Measurements from ENCODE around the gene ZBTB47. TPM values are rescaled to one million over a fixed set of nuclear protein-coding genes. Genes with fewer than 3 reads are reported as not detected.

The ZBTB47 gene
- total RNA-seq, 1 donor from 2014 or later = 2.0 TPM

GRCh38 chr3:42683875-42684598 lies 30.5 kb downstream of the ZBTB47 start:
- intact Hi-C loops (cut with micrococcal nuclease) = no loop called here

DNA sequence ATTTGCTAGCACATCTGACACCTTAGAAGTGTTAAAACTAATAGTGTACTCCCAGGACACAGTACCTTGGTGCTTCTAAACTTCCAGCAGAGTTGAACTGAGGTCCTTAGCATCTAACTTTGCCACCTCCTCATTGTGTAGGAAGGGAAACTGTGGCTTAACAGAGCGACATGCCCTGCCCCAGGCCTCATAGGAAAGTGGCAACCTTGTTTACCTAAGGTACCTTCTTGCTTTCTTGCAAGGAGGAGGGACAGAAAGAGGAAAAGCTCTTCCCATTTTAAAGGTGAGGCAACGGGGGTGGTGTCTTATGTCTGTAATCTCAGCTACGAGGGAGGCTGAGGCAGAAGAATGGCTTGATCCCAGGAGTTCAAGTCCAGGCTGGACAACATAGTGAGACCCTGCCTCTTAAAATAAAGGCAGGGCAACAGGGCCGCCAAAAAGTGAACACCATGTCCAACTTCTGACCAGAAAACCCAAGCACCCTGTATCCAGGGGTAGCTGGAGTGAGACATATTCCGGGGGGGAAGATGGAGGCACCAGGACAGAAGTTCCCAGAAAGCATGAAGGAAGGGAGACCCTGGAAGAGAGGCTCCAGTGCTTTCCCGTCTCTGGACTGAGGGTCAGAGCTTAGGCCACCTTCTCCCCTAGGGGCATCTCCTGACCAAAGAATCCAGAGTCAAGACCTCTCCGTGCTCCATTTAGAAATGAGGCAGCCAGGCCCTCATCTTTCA lies 31.3 kb downstream of the ZBTB47 start:
- intact Hi-C loops (cut with micrococcal nuclease) = no loop called here

DNA sequence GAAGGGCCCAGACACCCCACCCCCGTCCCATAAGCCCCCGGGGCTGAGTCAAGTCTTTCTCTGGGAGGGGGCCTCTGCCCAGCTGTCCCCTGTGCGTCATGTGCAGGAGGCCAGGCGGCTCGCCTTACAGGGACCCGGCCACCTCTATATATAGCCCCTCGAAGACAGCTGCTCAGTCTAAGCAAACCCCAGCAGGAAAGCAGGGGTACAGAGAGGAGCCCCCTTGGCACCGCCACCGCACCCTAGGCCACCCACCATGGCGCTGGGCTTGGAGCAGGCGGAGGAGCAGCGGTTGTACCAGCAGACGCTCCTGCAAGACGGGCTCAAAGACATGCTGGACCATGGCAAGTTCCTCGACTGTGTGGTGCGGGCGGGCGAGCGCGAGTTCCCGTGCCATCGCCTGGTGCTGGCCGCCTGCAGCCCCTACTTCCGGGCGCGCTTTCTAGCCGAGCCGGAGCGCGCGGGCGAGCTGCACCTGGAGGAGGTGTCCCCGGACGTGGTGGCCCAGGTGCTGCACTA lies 31.9 kb downstream of the ZBTB47 start, which contains the start of gene KLHL40:
TSS of gene KLHL40 (plus strand) at position 175 of the 519 bp plus-strand sequence. CDS start at position 257, 82 bp downstream.
- intact Hi-C loops (cut with micrococcal nuclease) = no loop called here

GRCh38 chr3:42685891-42686820 lies 32.7 kb downstream of the ZBTB47 start:
- intact Hi-C loops (cut with micrococcal nuclease) = no loop called here

- intact Hi-C loops (cut with micrococcal nuclease) = no loop called here
Measured at GRCh38 chr3:42686832-42687650, 33.5 kb downstream of the ZBTB47 start.

GRCh38 chr3:42688016-42688415 lies 34.5 kb downstream of the ZBTB47 start:
- intact Hi-C loops (cut with micrococcal nuclease) = no loop called here

DNA sequence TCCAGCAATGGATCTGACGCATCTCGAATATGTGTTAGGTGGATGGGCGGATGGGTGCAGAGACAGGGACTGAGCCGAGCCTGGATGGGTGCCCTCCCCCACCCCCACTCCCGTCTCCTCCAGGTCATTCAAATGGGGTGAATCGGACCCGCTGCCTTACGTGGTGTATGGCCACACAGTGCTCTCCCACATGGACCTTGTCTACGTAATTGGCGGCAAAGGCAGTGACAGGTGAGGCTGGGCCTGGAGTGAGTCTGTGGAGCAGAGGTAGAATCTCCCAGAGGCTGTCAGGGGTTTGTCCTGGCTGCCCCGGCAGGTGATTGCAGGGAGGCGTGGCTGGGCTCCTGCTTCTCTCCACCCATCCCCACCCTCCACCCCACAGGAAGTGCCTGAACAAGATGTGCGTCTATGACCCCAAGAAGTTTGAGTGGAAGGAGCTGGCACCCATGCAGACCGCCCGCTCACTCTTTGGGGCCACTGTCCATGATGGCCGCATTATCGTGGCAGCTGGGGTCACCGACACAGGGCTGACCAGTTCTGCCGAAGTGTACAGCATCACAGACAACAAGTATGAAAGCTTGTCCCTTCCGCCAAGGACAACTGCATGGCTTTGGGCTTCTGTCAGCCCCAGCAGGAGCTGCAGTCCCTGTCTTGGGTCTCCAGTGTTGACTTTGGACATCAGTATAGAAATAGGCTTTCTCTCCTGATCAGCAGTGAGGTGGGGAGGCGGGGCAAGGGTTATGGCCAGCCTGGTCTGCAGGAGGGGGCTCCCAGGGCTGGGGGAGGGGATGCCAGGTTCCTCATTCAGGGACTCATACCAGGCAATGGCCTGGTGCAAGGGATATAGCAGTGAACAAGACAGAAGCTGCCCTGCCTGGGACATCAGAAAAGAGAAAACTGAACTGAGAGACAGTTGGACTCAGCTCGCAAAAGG lies 35.3 kb downstream of the ZBTB47 start:
- intact Hi-C loops (cut with micrococcal nuclease) = no loop called here

- intact Hi-C loops (cut with micrococcal nuclease) = no loop called here
Measured at GRCh38 chr3:42689421-42690014, 36.0 kb downstream of the ZBTB47 start.

- intact Hi-C loops (cut with micrococcal nuclease) = no loop called here
Measured at GRCh38 chr3:42690191-42690590, 36.7 kb downstream of the ZBTB47 start.

DNA sequence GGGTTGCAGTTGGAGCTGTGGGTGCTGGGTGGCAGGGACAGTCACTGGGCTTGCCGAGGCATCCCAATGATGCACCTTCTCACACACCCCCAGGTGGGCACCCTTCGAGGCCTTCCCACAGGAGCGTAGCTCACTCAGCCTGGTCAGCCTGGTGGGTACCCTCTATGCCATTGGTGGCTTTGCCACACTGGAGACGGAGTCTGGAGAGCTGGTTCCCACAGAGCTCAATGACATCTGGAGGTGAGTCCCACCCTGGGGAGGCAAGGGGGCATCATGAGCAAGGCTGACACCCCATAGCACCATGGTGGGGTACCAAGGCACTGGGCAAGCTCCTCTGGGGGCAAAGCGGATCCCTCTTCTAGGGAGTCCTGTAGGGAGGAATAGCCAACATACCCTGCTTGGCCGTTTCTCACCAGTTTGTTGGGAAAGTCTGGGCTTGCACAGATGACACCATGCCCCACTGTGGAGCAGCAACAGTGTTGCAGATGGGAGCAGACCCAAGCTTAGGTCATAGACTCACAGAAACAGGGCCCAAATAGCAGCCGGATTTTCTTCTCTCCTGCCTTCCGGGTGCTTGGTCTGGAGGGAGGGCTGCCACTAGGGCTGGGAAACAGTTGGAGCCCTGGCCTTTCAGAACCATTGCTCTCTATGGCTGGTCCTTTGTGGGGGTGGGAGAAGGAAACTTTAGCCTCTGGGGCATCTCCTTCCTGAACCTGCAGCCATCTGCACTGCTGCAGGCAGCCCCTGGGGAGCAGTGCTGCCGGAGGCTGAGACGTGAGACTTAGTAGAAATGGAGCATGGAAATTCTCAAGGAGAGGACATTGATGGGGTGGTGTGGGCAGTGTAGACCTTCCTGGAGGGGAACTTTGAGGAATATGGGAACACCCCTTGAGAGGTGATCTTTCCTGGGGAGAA lies 37.5 kb downstream of the ZBTB47 start:
- intact Hi-C loops (cut with micrococcal nuclease) = no loop called here

- intact Hi-C loops (cut with micrococcal nuclease) = no loop called here
Measured at GRCh38 chr3:42691816-42692666, 38.5 kb downstream of the ZBTB47 start.

DNA sequence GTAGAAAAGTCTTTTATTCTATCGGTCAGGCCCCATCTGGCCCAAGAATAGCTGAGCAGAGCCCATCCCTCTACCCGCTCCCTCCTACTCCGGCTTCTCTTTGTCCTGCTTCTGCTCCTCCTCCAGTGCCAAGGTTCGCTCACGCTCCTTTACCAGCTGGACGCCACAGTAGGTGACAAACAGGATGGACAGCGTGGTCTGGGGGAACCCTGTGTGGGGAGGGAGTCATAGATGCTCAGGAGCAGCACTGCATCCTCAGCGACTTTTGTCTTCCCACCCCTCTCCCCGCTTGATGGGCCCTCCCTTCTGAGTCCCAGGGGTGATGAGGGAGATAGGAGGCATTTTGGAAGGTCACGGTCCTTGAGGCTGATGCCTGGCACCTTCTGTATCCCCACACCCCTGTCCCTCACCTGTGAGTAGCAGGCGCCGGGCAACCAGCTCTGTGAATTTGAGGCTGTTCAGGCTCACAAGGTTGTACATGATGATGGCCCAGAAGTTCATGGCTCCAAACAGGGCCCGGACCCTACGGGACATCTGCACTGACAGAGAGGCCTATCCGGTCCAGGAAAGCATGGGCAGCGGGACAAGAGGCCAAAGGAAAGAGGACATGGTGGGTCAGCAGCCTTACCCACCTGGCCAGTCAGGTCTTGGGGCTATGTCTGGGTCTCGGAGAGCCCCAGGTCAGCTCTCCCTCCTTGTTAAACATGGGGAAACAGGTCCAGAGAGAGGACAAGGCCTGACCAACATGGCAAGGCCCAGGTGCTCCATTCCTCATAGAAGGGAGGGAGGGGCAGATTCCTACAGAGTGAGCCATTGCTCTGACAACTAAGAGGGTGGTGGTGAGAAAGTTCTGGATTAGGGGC lies 39.4 kb downstream of the ZBTB47 start:
- intact Hi-C loops (cut with micrococcal nuclease) = no loop called here

GRCh38 chr3:42693530-42693930 lies 40.0 kb downstream of the ZBTB47 start:
- intact Hi-C loops (cut with micrococcal nuclease) = no loop called here

DNA sequence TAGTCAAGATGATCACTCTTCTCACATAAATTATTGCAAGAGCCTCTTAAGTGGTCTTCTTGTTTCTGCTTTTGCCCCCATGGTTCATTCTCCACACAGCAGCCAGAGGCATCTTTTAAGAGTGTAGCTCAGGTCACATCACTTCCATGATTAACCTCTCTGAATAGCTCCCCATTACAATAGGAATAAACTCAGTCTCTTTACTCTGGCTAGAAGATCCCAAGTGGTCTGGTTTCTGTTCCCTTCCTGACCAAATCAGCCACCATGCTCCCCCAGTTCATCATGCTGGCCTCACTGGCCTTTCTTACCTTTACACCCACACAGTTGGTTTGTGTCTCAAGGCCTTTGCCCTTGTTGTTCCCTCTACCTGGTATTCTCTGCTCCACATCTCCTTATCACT lies 40.9 kb downstream of the ZBTB47 start:
- intact Hi-C loops (cut with micrococcal nuclease) = no loop called here

- intact Hi-C loops (cut with micrococcal nuclease) = no loop called here
Measured at GRCh38 chr3:42696356-42697288, 43.1 kb downstream of the ZBTB47 start.

All from T-helper 1 cell treated with Interleukin-12 subunit alpha and Interleukin-12 subunit beta and Interleukin-4 antibody, amounts not matched to agents 30 ng/mL and 1 ng/mL, for 36 hours (primary cell).